Stimulated activated CD4-positive, alpha-beta T cell treated with anti-CD3 and anti-CD28 coated beads, Interleukin-12 subunit alpha, Interleukin-12 subunit beta, amount 100 ng/mL, for 4 hours (primary cell): ENCODE results near the gene AGBL1.

Source experiments
- DNase-seq: peaks from one replicate; pipeline ENCODE4 v3.0.0-alpha.2; 2020

The AGBL1 gene

DNA sequence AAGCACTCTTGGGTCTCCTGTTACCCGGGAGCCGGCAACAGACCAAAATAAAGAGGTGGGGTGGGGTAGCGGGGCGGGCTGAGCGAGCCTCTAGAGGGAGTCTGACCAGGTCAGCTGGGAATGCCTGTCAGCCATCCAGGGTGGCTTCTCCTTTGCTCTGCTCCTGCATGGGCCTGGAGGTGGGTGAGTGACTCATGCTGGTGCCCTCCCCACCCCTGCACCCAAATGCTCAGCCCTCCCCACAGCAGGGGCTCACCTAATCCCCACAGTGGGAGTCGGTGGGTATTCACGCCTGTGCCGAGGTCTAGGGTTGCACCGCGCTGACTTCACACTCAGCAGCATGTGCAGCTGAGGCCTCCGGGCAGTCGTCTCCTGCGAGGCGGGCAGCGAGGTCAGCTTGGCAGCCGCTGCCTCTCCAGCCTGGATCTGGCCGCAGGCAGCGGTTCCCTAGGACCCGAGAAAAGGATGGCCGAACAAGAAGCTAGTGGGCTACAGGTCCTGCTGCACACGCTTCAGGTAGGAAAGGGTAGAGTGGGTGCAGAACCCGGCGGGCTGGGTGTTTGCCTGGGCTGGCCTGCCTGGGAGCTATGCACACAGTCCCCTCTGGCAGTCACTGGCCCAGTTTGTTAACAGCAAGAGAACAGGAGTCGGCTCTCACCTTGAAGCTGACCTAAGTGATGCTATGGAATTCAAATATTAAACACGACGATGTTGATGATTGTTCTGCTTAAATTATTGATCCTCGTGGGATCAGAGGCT lies at the start of gene AGBL1:
AGBL1 (plus strand) TSS at position 364 of the 759 bp plus-strand sequence.
- DNase-seq, result no peak

DNA sequence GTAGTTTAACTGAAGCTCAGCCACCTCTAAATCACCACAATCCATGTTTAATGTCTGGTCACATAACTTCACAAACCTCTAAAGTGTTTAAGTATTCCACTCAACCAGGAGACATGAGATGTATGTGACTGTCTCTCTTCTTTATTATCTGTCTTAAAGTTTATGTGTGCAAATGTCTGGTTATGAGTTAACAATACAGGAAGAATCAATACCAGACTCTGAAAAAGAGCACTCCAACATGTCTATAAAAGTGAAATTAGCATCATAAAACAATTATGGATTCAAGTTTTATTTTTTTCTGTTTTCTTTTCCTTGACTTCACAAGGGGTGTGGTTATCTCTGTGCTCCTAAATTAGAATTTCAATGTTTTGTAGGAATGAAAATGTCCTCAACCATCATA lies 44.8 kb upstream of the AGBL1 start:
- no peak for DNase-seq

DNA sequence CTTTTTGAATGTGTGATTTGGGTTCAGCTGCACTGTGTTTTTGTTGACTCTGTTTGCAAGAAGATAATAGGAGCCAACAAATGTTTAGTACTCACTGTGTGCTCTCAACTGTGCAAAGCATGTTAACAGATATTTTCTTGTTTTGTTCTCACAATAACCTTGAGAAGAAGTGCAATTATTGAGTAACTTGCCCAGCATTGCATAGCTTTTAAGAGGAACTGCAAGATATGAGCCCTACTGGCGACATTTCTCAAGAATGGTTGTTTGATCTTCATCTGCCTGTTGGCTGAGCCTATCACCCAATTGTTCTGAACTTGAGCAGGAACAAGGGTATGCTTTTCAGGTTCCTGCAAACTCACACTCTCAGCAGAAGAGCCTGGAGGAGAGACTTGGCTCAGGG lies 43.4 kb upstream of the AGBL1 start:
- no peak for DNase-seq

DNA sequence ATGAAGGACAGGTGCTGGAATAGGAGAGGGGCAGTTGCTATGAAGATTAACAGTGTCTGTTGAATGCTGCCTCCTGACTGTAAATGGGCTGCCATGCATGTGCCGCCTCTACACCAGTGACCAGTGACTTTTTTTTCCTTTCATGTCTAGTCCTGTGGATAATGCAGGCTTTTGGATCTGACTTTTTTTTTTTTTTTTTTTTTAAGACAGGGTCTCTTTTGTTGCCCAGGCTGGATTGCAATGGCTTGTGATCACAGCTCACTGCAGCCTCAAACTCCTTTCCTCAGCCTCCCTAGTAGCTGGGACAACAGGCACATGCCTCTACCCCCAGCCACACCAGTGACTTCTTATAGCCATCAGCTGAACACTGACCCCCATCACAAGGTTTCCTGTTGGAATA lies 41.2 kb upstream of the AGBL1 start:
- no peak for DNase-seq

DNA sequence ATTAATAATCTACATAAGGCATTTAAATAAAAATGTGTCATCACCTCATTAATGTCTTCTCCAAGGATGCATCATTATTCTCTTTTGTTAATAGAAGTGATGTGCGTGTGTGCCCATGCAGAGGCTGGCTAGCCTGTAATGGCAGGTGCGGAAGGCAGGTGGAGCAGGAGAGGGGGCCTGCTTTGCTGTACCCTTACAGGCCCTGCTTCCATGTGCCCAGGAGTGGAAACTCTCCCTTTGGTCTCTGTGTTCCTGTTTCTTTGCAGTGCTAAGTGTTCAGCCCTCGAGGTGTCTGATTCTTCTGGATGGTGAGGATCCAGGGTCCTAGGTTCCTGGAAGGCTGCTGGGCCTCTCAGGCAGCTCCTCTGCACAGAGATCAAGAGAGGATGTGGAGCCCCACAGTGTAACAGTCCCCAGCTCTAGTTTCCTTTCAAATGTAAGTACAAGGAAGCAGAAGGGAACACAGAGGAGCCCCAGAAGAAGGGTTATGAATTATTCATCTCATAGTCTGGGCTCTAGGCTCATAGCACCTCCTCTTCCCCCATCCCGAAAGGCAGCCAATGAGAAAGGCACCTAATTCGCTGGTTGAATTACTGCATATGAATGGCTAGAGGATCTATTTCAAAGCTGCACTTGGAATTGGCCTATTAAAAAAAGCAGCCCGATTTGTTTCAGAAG lies 39.2 kb upstream of the AGBL1 start:
- DNase-seq, result no peak

DNA sequence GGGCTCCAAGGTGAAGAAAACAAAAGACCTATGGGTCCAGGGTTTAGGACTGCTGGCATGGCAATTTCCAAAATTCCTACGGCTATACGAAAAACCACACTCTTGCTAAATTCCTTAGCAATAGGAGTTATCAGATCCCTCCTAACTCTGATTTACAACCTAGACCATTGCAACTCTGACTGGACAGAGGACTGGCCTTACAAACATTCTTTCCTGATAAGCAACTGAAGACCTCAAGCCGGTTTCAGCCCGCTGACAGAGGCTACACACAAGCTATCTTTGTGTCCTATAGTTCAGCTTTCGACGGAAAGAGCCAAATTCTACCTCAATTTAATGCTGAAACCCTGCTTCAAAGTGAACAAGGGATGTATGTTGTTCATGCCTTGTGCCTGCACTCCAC lies 38.3 kb upstream of the AGBL1 start:
- DNase-seq, result no peak

DNA sequence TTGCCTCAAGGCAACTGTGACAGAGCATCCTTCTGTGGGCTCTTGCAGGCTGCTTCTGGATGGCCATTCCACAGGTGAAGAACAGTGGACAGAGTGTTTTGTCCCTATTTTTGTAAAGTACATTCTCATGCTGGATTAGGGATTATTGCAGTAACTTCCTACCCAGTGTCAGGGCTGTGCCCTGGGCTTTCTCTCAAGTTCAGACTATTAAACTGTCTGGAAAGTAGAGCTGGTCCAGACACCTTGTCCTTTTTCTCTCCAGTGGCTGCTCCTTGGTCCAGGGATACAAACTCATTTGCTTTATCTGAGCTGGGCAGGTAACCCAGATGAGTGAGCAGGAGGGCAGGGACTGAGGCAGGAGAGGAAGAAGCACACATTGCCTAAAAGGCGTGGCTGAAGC lies 37.4 kb upstream of the AGBL1 start:
- no peak for DNase-seq

DNA sequence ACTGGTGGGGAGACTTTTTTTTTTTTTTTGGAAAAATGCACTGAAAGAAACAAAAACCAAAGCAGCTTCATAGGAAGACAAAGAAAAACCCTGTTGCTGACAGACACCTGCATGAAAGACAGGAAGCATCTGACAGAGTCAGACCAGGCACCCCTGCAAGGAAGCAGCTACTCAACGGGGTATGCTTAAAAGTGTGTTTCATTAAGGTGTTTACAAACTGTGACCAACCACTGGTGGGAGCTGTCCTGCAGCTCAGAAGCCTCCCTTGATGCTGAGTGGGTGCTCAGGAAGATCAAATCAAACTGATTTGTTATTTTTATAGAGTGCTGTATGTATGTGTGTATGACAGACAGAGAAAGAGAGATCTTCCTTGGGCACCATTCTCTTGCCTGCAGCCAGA lies 34.7 kb upstream of the AGBL1 start:
- DNase-seq, result no peak

DNA sequence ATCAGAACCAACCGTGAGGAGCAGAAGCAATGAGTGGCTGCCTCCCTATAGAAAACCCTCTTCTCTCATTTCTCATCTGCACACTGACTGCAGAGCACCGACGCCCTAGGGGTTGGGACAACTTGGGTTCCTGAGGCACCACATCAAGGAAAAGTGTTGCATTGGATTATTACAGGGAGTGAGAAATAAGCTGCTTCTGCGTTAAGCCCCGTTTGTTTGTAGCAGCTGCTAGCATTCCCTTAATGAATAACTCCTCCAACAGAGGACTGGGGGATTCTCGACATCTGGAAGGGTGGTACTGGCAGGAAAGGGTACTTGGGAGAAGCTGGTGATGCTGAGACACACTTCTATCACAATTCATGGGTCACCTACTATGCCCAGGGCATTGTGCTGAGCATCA lies 25.3 kb upstream of the AGBL1 start:
- DNase-seq, result no peak

DNA sequence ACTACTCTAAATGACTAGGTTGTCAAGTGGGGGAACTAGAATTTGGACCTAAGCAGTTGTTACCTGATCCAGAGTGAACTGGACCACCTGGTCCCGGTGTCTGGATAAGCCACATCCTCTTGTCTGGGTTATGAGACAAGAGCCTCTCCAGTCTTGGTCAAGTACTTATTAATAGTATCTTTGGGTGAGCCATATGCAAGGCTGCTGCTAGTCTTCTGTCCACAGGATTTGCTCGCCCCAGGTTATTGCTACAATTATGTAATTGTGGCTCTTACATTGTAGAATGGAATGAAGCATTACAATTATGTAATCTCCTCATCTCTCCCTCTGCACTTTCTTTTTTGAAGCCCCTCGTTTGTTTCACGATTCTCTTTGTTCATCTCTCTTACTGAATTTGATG lies 24.0 kb upstream of the AGBL1 start:
- no peak for DNase-seq

DNA sequence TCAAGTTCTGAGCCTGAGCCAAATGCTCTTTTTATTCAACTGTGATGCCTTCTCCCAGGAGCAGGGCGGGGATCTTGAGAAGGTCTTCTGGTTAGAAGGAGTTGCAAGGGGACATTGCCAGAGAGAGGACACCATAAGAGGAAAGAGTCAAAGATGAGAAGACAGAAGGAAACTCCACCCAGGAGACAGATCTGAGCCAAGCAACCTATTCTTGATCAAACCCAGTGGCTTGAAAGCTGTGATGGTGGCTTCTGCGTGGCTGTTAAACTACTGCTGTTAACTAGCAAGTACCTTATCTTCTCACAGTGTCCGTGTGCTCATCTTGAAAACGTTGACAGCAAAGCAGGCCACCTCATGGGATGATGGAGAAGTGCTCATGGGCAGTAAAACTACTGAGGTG lies 19.8 kb upstream of the AGBL1 start:
- no peak for DNase-seq

DNA sequence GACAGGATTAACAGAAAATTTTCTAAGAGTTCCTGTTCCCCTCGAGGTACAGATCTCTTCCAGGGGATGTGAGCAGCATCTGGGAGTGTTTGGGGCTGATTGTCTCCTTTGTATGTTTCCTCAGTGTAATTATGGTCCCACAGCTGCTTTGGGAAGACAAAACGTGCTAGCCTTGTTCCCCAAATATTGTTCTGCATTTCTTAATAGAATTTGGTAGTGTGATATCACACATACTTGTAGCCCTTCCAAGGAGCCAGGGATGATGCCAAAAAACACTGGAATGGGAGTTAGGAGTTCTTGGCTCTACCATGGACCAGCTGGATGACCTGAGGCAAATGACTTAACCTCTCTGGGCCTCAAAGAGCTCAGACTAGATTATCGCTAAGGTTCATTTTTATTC lies 19.0 kb upstream of the AGBL1 start:
- no peak for DNase-seq

DNA sequence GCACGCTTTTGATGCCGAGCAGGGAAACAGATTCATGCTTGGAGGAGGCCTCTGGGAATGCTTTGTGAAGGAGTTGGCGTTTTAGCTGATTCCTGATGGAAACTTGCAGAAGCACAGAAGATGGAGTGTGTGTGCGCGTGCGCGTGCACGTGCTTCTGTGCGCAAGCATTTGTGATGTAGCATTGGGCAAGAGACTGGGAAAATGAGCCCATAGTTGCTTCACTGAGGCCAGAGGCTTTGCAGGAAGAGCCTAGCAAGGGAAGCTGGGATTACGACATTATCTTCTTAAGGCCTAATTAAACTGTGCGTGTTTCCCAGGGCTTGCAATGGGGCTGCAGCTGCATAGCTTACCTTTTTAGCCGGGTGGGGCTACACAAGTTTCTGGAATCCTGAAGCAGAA lies 18.1 kb upstream of the AGBL1 start:
- no peak for DNase-seq

DNA sequence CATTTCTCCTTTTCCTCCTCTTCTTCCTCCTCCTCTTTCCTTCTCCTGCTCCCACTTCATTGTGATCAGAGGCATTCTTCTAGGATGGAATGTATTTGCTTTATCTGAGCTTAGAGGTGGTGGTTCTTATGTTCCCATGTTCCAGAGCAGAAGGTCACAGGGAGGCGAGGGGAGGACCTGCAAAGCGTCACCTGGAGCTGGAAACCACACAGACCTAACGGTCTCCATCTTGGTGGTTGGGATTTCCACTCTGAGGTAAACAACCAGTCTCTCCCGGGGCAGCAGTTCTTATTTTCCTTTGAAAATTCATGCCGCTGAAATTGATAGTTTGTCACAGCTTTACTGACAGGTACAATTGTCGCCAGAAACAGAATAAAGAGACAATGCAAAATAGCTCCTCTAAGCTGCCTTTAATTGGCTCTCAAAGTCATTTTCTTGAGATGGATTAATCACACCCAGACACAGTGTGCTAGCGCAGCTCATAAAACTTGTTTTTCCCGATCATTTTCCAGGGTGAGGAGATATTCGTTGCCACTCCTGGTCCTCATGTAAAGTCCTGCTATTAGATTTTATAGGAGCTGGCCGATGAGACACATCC lies 16.9 kb upstream of the AGBL1 start:
- no peak for DNase-seq

DNA sequence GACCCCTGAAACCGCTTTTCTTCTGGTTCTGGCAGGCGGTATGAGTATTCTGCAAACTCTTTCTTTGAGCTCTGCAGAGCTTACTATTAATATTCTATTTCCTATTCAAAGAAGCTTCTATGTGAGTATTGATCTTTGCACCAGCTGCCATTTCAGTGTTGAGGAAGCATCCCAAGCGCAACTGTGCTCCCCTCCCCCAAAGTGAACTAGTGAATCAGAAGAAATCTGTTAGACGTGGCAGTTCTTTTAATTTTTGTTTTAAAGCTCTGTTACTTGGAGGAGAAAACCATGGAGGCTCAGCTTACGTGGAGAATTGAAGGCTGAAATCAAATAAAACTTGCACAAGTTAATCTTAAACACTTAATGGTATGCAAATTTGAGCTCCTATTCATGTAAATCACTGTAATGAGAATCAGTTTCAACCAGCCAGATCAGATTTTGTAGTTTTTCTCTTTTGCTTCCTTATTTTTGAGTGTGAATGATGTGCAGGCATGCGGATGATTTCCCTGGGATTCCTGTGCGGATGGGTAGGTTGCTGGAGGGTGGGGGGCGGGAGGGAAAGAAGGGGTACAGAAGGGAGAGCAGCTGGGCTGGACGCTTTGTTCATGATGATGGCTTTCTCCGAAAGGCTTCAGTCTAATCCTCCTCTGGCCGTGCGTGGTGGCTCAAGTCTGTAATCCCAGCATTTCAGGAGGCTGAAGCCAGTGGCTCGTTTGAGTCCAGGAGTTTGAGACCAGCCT lies 16.1 kb upstream of the AGBL1 start:
- no peak for DNase-seq

DNA sequence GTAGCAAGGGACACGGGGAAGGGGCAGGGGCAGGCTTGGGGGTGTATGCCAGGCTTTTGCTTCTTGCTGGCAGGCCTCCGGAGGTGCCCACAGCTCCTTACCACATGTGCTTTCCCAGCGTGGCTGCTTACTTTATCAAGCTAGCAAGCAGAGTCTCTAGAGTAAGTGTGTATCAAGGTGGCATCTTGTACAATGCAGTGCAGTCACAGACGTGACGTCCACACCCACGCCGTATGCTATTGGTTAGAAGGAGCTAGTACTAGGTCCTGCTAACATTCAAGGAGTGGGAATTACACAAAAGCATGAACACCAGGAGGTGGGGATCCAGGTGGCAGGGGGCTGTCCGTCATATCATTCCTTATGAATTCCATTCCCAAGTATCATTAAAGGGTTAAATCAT lies 15.3 kb upstream of the AGBL1 start:
- DNase-seq, result no peak

DNA sequence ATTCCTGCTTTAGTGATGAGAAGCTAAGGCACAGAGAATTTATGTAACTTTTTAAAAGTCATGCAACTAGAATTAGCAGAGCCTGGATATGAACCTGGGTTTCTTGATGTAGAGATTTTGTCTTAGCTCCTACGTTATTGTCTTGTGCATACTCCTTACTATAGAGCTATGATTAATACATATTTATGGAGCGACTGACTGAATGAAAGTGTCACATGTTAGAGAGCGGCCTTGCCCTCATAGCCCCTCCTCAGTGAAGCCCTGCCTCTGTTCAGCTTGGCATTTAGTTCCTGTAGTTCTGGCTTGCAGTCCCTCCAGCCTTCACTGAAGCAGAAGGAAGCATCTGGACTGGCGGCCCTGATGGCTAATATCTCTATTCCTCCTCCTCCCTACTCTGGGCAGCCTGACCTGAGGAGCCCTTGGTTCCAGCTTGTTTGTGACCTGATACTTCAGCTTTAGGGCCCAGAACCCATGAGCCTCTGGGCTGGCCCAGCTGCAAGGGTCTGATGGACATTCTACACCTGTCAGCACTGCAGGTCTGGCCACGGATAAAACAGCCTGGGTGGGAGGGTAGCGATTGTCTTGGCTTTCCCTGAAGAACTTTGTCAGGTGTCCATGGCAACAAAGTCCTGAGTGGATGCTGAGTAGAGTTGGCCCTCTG lies 13.4 kb upstream of the AGBL1 start:
- no peak for DNase-seq

DNA sequence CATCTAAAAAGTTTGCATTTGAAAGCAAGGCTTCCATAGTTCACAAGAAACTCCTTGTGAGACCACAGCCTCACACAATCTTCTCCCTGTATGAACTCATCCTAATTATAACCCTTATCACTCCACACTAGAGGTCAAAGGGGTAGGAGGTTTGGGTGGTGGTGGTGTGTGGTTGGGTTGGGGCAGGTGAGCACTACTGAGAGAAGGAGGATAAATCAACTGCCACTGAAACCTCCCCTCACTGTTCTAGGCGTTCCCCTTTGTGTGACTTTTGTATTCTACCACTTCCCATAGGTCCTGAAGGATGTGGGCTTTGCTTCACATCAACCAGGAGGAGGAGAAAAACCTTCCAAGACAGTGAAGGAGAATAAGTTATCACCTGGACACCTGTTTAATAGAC lies 6.4 kb upstream of the AGBL1 start:
- DNase-seq, result no peak

DNA sequence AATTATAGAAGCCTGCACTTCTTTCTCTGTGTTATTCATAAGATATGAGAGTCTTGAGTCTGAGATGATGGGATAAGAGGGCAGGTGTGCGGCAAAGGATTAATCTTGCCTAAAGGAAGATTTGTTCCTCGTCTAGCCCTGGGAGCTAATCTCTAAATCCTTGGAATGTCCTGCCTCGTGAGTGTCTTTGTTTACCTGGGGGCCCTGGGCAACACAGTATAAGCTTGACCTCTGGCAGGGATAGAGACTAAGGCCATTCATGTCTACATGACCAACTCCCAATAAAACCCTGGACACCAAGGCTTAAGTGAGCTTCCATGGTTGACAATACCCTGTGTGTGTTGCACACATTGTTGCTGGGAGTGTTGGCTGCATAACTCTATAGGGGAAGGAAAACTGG lies 3.2 kb upstream of the AGBL1 start:
- DNase-seq, result no peak

DNA sequence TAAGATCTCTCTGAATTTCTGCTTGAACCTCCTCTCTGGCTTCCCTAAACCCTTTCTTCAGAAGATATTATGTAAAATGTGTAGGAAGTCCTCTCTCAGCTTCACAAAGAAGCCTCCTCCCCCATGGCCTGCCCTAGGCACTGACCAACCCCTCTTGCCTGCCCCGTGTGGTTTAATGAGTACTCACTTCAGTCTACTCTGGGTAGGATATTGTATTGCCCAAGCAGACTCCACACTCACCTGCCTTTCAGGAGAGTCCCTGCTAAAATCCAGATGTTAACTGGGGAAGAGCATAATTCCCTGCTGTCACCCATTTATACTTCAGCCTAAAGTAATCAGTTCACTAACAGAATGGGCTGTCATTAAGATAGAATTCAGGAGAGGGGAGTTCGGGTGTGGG lies 2.6 kb upstream of the AGBL1 start:
- no peak for DNase-seq

DNA sequence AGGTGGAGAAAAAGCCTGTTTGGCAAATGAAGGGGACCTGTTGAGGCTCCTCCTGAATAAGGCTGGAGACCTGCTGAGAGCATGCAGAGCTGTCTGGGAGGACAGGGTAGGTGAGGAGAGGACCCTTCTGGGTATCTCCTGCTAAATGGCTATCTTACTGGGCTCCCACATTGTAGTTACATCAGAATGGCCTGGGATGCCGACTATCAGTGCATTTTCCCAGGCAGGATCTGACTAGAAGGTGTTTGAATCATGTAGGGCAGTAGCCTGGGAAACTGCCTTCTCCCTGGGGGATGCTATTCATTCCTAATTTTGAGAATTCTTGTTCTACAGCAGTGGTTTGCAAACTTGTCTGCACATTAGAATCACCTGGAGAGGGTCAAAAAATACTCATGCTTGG lies 631 bp downstream of the AGBL1 start:
- DNase-seq, result no peak

DNA sequence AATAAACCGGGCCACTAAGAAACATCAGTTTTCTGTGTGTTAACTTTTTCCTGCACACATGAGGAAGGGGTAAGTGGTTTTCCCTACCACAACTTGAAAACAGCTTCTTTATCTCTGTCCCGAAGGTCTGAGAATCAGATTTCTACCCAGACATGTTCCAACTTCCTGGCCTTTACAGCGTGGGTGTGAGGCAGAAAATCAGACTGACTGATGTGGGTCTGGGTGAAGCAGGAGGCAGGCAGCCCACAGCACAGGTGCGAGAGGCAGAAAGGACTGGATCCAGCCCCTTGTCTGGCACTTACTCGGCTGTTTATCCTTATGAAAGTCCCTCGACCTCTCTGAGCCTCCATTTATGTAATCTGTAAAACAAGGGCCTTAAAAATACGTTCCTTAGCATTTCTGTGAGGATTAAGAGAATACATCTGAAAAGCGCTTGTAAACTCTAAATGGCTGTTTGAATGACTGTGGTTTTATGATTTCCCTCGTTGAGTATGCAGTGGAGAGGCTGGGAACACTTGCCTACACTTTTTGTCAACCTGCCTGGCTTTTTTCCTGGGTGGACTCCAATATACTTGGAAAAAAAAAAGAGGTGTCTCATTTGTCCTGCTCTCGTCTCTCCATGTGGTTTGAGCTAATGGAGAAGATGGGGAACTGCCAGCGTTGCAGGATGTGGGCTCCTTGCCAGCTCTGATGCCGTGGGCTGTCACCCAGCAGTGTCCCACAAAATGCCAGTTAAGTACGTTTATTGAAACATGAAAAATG lies 3.1 kb downstream of the AGBL1 start:
- DNase-seq, result no peak
